Ammon's horn (tissue), 1 donor: Measurements from ENCODE around the gene NDUFB2.
A peak's percentile ranks its signal among the peaks of the same experiment; 100 is the strongest.
"Not testable (repeated sequence)": the region's sequence is repeated elsewhere in the genome, so short reads cannot be mapped to it uniquely, and the experiment has no call there.

Experiments used
- DNase-seq: peaks from one replicate; pipeline ENCODE4 v3.0.0-alpha.2; 2016; ENCODE audit warnings: low spot score

The NDUFB2 gene

DNA sequence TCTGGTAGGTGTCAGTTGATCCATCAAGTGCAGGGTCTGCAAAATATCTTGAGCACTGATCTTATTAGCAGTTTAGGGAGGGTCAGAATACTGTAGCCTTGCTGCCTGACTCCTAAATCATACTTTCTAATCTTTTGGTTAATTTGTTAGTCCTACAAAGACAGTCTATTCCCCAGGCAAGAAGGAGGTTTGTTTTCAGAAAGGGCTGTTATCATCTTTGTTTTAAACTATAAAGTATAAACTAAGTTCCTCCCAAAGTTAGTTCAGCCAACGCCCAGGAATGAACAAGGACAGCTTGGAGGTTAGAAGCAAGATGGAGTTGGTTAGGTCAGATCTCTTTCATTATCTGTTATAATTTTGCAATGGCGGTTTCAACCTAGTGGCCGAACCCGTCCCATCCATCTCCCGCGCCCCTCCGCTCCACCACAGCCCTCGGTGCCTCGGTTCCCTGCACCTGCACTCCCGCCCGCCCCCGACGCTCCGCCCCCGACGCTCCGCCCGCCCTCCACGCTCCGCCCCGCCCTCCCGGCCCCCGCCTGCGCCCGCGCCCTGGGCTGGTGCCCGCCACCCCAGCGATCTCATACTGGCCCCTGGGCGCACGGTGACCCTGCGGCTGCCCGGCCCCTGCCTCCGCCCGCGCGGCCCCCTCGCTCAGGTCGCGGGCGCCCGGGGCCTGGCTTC lies 24.0 kb upstream of the NDUFB2 start, which contains the start of gene ADCK2:
ADCK2 (plus strand) TSS at position 564 of the 681 bp plus-strand sequence. CDS start 386 bp downstream, outside the sequence.
- DNase-seq: peak; percentile 80

- DNase-seq: peak; percentile 39
Measured at GRCh38 chr7:140673063-140673773, 23.3 kb upstream of the NDUFB2 start.

- DNase-seq: no peak
Measured at GRCh38 chr7:140673774-140674155, 22.7 kb upstream of the NDUFB2 start.

DNA sequence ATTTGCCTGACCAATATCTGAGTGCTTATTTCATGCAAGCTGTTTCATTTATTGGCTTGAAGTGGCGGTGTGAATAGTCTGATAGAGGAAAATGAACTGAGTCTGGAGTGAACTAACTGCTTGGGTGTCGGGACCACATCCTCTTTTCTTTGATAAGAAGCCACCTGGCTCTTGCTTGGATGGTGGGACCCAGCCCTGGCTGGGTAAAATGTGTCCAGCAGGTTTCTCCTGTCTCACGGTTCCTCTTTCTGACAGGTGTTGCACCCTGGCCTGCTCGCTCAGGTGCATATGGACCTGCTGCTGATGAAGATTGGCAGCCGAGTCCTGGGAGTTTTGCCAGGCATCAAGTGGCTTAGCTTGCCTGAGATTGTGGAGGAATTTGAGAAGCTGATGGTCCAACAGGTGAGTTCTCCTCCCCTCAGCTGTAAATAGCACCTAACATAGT lies 22.1 kb upstream of the NDUFB2 start:
- DNase-seq: no peak

DNA sequence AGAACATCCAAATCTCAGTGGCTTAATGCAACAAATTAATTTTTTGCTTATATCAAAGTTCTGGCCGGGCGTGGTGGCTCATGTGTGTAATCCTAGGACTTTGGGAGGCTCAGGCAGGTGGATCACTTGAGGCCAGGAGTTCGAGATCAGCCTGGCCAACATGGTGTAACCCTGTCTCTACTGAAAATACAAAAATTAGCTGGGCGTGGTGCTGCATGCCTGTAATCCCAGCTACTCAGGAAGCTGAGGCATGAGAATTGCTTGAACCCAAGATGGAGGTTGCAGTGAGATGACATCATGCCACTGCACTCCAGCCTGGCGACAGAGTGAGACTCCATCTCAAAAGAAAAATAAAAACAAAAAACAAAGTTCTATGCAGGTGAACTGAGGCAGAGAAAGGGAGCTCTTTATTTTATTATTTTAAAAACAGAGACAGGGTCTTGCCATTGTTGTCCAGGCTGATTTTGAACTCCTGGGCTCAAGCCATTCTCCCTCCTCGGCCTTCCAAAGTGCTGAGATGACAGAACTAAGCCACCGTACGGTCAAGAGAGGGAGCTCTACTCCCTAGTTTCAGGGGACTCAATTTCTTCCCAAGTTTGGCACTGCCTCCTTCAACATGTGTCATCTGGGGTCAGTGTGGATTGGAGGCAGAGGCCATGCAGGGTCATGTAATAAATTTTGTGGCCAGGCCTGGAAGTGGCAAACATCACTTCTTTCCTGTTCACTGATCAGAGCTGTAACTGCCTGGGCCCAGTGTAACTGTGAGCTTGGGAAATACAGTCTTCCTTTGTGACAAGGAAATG lies 21.4 kb upstream of the NDUFB2 start:
- DNase-seq: peak; percentile 84

DNA sequence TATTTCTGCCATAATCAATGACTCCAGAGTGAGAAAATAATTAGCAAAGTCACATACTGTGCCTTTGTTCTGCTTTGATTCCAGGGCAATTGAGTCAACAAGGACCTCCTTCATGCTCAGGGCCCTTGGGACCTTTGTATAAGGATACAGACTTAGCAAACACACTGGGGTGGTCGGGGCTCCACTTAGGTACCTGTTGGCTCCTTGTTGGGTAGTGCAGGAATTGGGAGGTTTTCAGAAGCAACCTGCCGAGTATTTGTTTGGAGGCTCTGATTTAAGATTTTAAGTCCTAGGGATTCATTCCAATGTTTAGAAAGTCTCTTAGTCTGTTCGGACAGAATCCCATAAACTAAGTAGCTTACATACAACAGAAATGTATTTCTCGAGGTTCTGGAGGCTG lies 20.8 kb upstream of the NDUFB2 start:
- no peak for DNase-seq

- DNase-seq: peak; percentile 50
Measured at GRCh38 chr7:140676306-140676705, 20.2 kb upstream of the NDUFB2 start.

GRCh38 chr7:140676956-140677355 lies 19.6 kb upstream of the NDUFB2 start:
- not testable (repeated sequence) for DNase-seq

DNA sequence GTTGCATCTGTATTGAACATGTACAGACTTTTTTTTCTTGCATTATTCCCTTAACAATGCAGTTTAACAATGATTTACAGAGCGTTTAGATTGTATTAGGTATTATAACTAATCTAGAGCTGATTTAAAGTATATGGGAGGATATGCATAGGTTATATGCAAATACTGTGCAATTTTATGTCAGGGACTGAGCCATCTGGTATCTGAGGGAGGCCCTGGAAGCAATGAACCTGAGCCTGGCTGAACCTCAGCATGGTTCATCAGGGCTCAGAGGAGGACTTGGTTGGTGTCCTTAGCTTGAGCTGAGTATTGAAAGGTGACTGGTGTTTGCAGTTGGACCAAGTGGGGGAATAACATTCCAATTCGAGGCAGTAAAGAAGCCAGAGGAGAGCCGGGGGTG lies 19.0 kb upstream of the NDUFB2 start:
- no peak for DNase-seq

- DNase-seq: no peak
Measured at GRCh38 chr7:140678081-140678815, 18.3 kb upstream of the NDUFB2 start.

DNA sequence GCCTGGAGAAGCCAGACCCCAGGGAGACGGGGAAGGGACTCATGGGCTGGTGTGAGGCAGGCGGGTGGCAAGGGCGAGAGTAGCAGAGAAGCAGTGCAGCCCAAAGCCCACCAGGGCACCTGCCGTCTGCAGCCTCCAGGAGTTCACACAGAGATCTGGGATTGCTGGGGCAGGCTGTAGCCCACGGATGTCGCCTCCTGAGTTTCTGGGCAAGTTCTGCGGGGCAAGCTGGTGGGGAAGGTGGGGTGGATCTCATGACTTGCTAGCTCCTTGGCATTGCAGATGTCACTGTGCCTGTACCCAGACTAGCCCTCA lies 17.7 kb upstream of the NDUFB2 start:
- no peak for DNase-seq

DNA sequence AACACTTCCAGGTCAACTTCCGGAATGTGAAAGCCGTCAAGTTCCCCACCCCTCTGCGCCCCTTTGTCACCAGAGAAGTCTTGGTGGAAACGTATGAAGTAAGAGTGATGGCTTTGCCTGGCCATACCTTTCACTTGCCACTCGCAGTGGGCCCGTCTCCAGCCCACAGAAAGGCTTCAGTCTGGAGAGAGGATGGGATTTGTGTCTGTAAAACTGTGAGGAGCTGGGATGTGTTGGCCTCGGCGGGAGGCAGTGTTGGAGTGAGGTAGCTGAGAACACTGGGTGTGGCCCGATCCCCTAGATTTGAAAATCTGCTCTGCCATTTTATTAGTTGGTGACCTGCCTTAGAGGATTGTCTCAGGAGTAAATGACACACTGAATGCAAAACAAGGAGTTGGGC lies 17.3 kb upstream of the NDUFB2 start:
- no peak for DNase-seq

DNA sequence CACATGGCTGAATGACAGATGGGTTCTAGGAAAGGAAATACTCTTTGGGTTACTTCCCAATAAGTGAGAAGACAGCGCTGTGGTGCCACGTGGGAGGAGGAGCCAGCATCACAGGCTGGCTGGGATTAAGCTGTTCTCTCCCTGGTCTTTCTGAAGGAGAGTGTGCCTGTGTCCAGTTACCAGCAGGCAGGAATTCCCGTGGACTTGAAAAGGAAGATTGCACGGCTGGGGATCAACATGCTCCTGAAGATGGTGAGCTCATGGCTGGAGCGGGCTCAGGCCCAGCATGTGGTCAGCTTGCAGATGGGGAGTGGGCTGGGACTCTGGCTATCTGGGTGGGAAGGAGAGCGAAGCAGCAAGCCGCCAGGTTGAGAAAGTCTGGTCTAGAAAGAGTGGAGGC lies 15.6 kb upstream of the NDUFB2 start:
- no peak for DNase-seq

DNA sequence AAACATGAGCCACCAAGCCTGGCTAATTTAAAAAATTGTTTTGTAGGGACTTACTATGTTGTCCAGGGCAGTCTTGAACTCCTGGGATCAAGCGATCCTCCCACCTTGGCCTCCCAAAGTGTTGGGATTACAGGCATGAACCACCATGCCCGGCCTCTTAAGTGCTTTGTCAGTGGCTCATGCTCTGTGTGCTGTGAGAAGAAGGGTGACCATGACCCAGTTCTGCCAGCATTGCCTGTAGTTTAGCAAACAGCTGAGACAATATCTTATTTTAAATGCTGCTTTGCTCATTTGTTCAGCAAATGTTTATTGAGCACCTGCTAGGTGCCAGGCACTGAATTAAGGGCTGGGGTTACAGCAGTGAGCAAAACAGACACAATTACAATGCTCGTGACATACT lies 14.7 kb upstream of the NDUFB2 start:
- no peak for DNase-seq

- peak; percentile 58 for DNase-seq
Measured at GRCh38 chr7:140683657-140684056, 12.9 kb upstream of the NDUFB2 start.

GRCh38 chr7:140684066-140684950 lies 12.2 kb upstream of the NDUFB2 start:
- no peak for DNase-seq

DNA sequence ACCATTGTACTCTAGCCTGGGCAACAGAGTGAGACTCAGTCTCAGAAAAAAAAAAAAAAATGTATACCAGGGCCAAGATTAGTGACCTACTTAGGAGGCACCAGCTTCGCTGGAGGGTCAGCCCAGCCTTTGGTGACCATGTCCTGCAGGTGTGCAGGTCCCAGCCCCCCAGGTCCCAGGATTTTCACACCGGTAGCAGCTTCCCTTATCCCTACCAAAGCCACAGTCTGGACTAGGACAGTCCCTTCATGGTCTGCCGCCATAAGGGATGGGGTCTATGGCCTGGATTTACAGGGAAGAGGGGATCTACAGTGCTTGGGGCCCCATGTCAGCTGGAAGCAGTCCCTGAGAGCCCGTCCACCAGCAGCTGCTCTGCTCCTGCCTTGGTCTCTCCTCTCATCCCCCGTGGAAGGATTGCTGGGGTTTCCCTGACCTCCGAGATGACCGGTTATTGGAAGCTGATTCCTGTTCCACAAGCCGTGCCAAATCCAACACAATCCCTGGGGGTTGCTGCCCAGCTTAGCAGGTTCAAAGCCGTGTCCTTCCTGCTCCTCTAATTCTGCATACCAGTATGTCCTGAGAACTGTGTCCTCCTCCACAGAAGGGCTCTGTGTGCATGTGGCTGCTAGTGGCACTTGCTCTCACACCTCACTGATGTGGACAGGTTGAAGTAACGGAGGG lies 11.0 kb upstream of the NDUFB2 start:
- no peak for DNase-seq

- DNase-seq: no peak
Measured at GRCh38 chr7:140686921-140687320, 9.6 kb upstream of the NDUFB2 start.

DNA sequence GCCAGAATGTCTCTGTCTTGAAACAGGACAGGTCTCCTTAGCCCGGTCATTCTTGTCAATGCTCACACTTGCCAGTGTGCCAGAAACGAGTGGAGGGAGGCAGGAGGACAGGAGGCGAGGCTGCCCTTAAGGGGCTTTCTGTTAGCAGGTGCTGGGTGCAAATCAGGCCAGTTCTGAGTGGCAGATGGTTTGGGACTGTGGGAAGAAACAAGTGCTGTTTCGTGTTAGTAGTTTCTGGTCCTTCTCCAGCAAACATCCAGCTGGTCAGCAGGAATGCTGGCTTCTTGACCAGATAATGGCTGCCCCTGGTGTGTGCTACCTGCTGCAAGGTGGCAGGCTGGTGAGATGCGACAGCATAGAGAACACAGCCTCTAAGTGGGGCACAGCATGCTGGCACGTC lies 8.2 kb upstream of the NDUFB2 start:
- no peak for DNase-seq
